A673 (cell line): ENCODE results near the gene TMEM97.

Source experiments
- CTCF ChIP-seq: fragments of 300-800, 200-600 bp; sonication (generic); conservative IDR thresholded peaks from 2 replicates; pipeline ENCODE4 v1.5.1; 2017; ENCODE audit warnings: low read depth, mild to moderate bottlenecking, antibody characterized with exemption, low read length, moderate library complexity, mixed read lengths
- EZH2 ChIP-seq: fragments of 200-600 bp; sonication (generic); IDR thresholded peaks from 2 replicates; pipeline ENCODE4 v1.6.1; 2017; ENCODE audit warnings: borderline replicate concordance, low read depth, mild to moderate bottlenecking, mixed read lengths, antibody characterized with exemption, low read length; ENCODE audit not compliant: poor library complexity, severe bottlenecking

- TF ChIP-seq CTCF = no peak
- no peak for TF ChIP-seq EZH2
These were observed 12.0 kb upstream of the TMEM97 start for GRCh38 chr17:28306954-28307401.
